ENCODE results near the gene ALDH3A1. TPM values are rescaled to one million over a fixed set of nuclear protein-coding genes. Genes with fewer than 3 reads are reported as not detected.

Gene ALDH3A1
- polyA plus RNA-seq, 3 donors: not detected

- H4K20me1 ChIP-seq (ENCODE audit: insufficient read depth, low read length): no peaks in the 10 kb centered on the region
- peak overlapping the region in 1 of 3 experiments; percentile 67 for H3K4me3 ChIP-seq (replicated peaks in 1 of 3; ENCODE audit: low read depth in 2 of 3, low read length in 3 of 3)
- peak; percentile 80 to 88 (median 84) for DNase-seq
- intact Hi-C loops (cut with micrococcal nuclease): loop anchor here (5.0 to 10.0 kb wide), 2 partner anchors 37 to 81 kb away; partner anchors contain the start of gene ALDH3A2 (in 1 of the 2)
- H3K4me1 Mint-ChIP-seq: peaks cover 38% of the 10 kb centered on the region
- H3K36me3 ChIP-seq (replicated peaks in 1 of 2; ENCODE audit: control insufficient read depth in 1 of 2, insufficient read depth in 2 of 2, low read length in 2 of 2): no peaks in the 10 kb centered on the region
- TF ChIP-seq CTCF (IDR thresholded peaks at IDR 0.05): no peak
- H3K4me1 ChIP-seq (ENCODE audit: control insufficient read depth in 1 of 2, insufficient read depth in 2 of 2, low read length in 2 of 2): peaks cover 31 to 40% of the 10 kb centered on the region in 2 donors
- no peaks in the 10 kb centered on the region for H3K27me3 ChIP-seq (ENCODE audit: control insufficient read depth in 2 of 2, insufficient read depth in 2 of 2, low read length in 2 of 2)
- peak overlapping the region in 1 of 2 donors; percentile 78 for H3K4me3 Mint-ChIP-seq
- H2AFZ ChIP-seq (ENCODE audit: insufficient read depth, low read depth, low read length, poor library complexity, severe bottlenecking): peak overlapping the region; percentile 75
- H3K9me3 Mint-ChIP-seq: peaks cover 0 to 2% (median 0%) of the 10 kb centered on the region in 7 donors
- H3K27me3 Mint-ChIP-seq (ENCODE audit: low read depth in 3 of 3): peaks cover 0 to 5% (median 0%) of the 10 kb centered on the region in 3 donors
- 100% methylated on average over 1 of the region's 5 CpGs for WGBS (ENCODE audit: insufficient coverage)
- peak overlapping the region; percentile 82 for H3K9ac ChIP-seq (ENCODE audit: insufficient read depth, low read length, poor library complexity, severe bottlenecking)
- H3K79me2 ChIP-seq (ENCODE audit: insufficient read depth, low read length): no peaks in the 10 kb centered on the region
- H3K4me2 ChIP-seq (replicated peaks; ENCODE audit: extremely low read depth, low read length, poor library complexity, severe bottlenecking): peak overlapping the region; percentile 70
- peak overlapping the region; percentile 92 to 98 (median 95) for H3K27ac Mint-ChIP-seq
- peak overlapping the region; percentile 73 to 91 for H3K27ac ChIP-seq (ENCODE audit: low read depth in 1 of 2, low read length in 2 of 2)
- peaks cover 0 to 6% of the 10 kb centered on the region in 2 donors for H3K36me3 Mint-ChIP-seq
- H3K9me3 ChIP-seq (replicated peaks in 1 of 2; ENCODE audit: control insufficient read depth in 1 of 2, insufficient read depth in 1 of 2, low read length in 2 of 2): no peaks in the 10 kb centered on the region
Observed at GRCh38 chr17:19725486-19725885, 22.6 kb downstream of the ALDH3A1 start.

- Mint-ChIP-seq H3K9me3 (peaks cover 0 to 2% (median 0%) of the 10 kb centered on the region in 7 donors), H3K27me3 (ENCODE audit: low read depth in 3 of 3) (peaks cover 0 to 5% (median 0%) of the 10 kb centered on the region in 3 donors), H3K4me1 (peaks cover 45% of the 10 kb centered on the region), H3K27ac (peak overlapping the region; percentile 92 to 98 (median 95)), H3K36me3 (peaks cover 0 to 6% of the 10 kb centered on the region in 2 donors), H3K4me3 (peak overlapping the region; percentile 69 to 78)
- intact Hi-C loops (cut with micrococcal nuclease): loop anchor here (5.0 to 10.0 kb wide), 2 partner anchors 38 to 80 kb away; partner anchors contain the start of gene ALDH3A2 (in 1 of the 2)
- peak overlapping the region; percentile 73 to 91 for H3K27ac ChIP-seq (ENCODE audit: low read depth in 1 of 2, low read length in 2 of 2)
- no peaks in the 10 kb centered on the region for H3K79me2 ChIP-seq (ENCODE audit: insufficient read depth, low read length)
- WGBS (ENCODE audit: insufficient coverage): 18% methylated on average over 47 of the region's 55 CpGs
- peak overlapping the region; percentile 82 for H3K9ac ChIP-seq (ENCODE audit: insufficient read depth, low read length, poor library complexity, severe bottlenecking)
- peaks cover 37 to 47% of the 10 kb centered on the region in 2 donors for H3K4me1 ChIP-seq (ENCODE audit: control insufficient read depth in 1 of 2, insufficient read depth in 2 of 2, low read length in 2 of 2)
- H3K9me3 ChIP-seq (replicated peaks in 1 of 2; ENCODE audit: control insufficient read depth in 1 of 2, insufficient read depth in 1 of 2, low read length in 2 of 2): no peaks in the 10 kb centered on the region
- no peaks in the 10 kb centered on the region for H3K27me3 ChIP-seq (ENCODE audit: control insufficient read depth in 2 of 2, insufficient read depth in 2 of 2, low read length in 2 of 2)
- H4K20me1 ChIP-seq (ENCODE audit: insufficient read depth, low read length): no peaks in the 10 kb centered on the region
- peak overlapping the region; percentile 75 for H2AFZ ChIP-seq (ENCODE audit: insufficient read depth, low read depth, low read length, poor library complexity, severe bottlenecking)
- peak; percentile 90 to 94 (median 91) for DNase-seq
- no peaks in the 10 kb centered on the region for H3K36me3 ChIP-seq (replicated peaks in 1 of 2; ENCODE audit: control insufficient read depth in 1 of 2, insufficient read depth in 2 of 2, low read length in 2 of 2)
- no peak for TF ChIP-seq CTCF (IDR thresholded peaks at IDR 0.05)
- H3K4me2 ChIP-seq (replicated peaks; ENCODE audit: extremely low read depth, low read length, poor library complexity, severe bottlenecking): peak overlapping the region; percentile 70
- peak overlapping the region; percentile 12 to 67 (median 24) for H3K4me3 ChIP-seq (replicated peaks in 1 of 3; ENCODE audit: low read depth in 2 of 3, low read length in 3 of 3)
Observed at GRCh38 chr17:19724501-19725420, 23.3 kb downstream of the ALDH3A1 start.
